GM12878 (cell line): ENCODE measurements around the gene TBXAS1. TPM values are rescaled to one million over a fixed set of nuclear protein-coding genes. Genes with fewer than 3 reads are reported as not detected.

Experiments used
- BCL11A ChIP-seq: IDR thresholded peaks from 2 replicates; pipeline ENCODE4 v1.6.1; 2011; ENCODE audit warnings: low read depth, low read length
- BCL3 ChIP-seq: IDR thresholded peaks from 2 replicates; pipeline ENCODE4 v1.6.1; 2011; ENCODE audit warnings: borderline replicate concordance, low read depth, mild to moderate bottlenecking, moderate library complexity, low read length; ENCODE audit not compliant: insufficient read depth, poor library complexity, severe bottlenecking
- BRCA1 ChIP-seq: IDR thresholded peaks from 2 replicates; pipeline ENCODE4 v1.6.1; 2011; ENCODE audit warnings: low read depth, low read length, improper control_type of control experiment
- CHD4 ChIP-seq: fragments of 200-600 bp; sonication (generic); IDR thresholded peaks from 2 replicates; pipeline ENCODE4 v1.6.1; 2016; ENCODE audit warnings: mild to moderate bottlenecking
- HDAC2 ChIP-seq: fragments of 200-600 bp; sonication (generic); IDR thresholded peaks from 2 replicates; pipeline ENCODE4 v1.6.1; 2017
- IRF5 ChIP-seq: fragments of 450-650 bp; IDR thresholded peaks from 2 replicates; pipeline ENCODE4 v1.6.1; 2017; ENCODE audit warnings: borderline replicate concordance
- MTA2 ChIP-seq: fragments of 450-650 bp; IDR thresholded peaks from 2 replicates; pipeline ENCODE4 v1.6.1; 2016; ENCODE audit warnings: low read depth, mild to moderate bottlenecking, moderate library complexity
- PAX8 ChIP-seq: fragments of 450-650 bp; IDR thresholded peaks from 2 replicates; pipeline ENCODE4 v1.6.1; 2017; ENCODE audit warnings: mild to moderate bottlenecking, moderate library complexity
- PBX3 ChIP-seq: IDR thresholded peaks from 2 replicates; pipeline ENCODE4 v1.6.1; 2011; ENCODE audit warnings: mild to moderate bottlenecking, low read depth, low read length, moderate library complexity; ENCODE audit not compliant: insufficient replicate concordance
- POLR2AphosphoS2 ChIP-seq: IDR thresholded peaks from 2 replicates; pipeline ENCODE4 v1.6.1; 2011; ENCODE audit warnings: low read depth, mild to moderate bottlenecking, low read length, improper control_type of control experiment, moderate library complexity
- SIN3A ChIP-seq: IDR thresholded peaks from 2 replicates; pipeline ENCODE4 v1.6.1; 2012; ENCODE audit warnings: low read depth, low read length, improper control_type of control experiment
- SREBF1 ChIP-seq: IDR thresholded peaks from 2 replicates; pipeline ENCODE4 v1.6.1; 2012; ENCODE audit warnings: mild to moderate bottlenecking, low read length
- ZNF622 ChIP-seq: fragments of 450-650 bp; IDR thresholded peaks from 2 replicates; pipeline ENCODE4 v1.6.1; 2017; ENCODE audit warnings: mild to moderate bottlenecking, inconsistent platforms
- ZNF687 ChIP-seq: fragments of 450-650 bp; IDR thresholded peaks from 2 replicates; pipeline ENCODE4 v1.6.1; 2017; ENCODE audit warnings: mild to moderate bottlenecking, moderate library complexity
- polyA plus RNA-seq, 11 experiments: library from polyadenylated mRNA; depleted of rRNA in 4 of 11; unstranded in 6 of 11; stranded (reverse) in 5 of 11; fragments of >200 nt; fragmentation: Nextera tagmentation in 4 of 11; fragmentation: Illumina TruSeq in 1 of 11; extraction: Ambion mirVana in 4 of 11; extraction: Trizol in 1 of 11; gene quantifications; 1 replicate in 1 of 11; 2 replicates in 10 of 11; pipeline versions ENCODE4 v1.2.1 to v1.2.3, GENCODE V29; 2011 to 2016; ENCODE audit warnings: inconsistent platforms in 2 of 11, missing spikeins in 2 of 11, low read depth in 1 of 11
- total RNA-seq, 4 experiments: library from RNA; depleted of rRNA in 3 of 4; stranded (reverse); fragments of >200 nt in 3 of 4; fragmentation: Illumina TruSeq in 1 of 4; extraction: Trizol in 1 of 4; gene quantifications; 2 replicates each; pipeline versions ENCODE4 v1.2.1 to v1.2.3, GENCODE V29; 2013 to 2021
- TF ChIP-seq, protein P1 (sequence below): IDR thresholded peaks from 2 replicates; pipeline ENCODE4 v1.6.1; 2012; ENCODE audit warnings: low read depth, low read length, improper control_type of control experiment
- TF ChIP-seq, protein P2 (sequence below): IDR thresholded peaks from 2 replicates; pipeline ENCODE4 v1.6.1; 2011; ENCODE audit warnings: borderline replicate concordance, low read depth, mild to moderate bottlenecking, moderate library complexity, mixed read lengths, low read length; ENCODE audit not compliant: insufficient read depth; ENCODE audit errors: extremely low read length

Gene TBXAS1
- total and polyA plus RNA-seq, 10 of the 15 experiments (the other 5 are each of a cell fraction or from before 2014, with no cell fraction given): 1.5 to 32.7 (median 16.3) TPM

GRCh38 chr7:139915864-139916716 is 87.0 kb downstream of the TBXAS1 start (continued):
- TF ChIP-seq IRF5 (no peak), SREBF1 (no peak), PBX3 (no peak), MTA2 (peak; percentile 70), BCL3 (peak; percentile 77), SIN3A (no peak), PAX8 (no peak), CHD4 (0 out of 2 replicates have a peak, but pooled peaks have one; percentile 68), HDAC2 (no peak), ZNF687 (no peak), POLR2AphosphoS2 (no peak), BRCA1 (no peak), BCL11A (peak; percentile 80), ZNF622 (no peak)
- TF ChIP-seq, protein P1, sequence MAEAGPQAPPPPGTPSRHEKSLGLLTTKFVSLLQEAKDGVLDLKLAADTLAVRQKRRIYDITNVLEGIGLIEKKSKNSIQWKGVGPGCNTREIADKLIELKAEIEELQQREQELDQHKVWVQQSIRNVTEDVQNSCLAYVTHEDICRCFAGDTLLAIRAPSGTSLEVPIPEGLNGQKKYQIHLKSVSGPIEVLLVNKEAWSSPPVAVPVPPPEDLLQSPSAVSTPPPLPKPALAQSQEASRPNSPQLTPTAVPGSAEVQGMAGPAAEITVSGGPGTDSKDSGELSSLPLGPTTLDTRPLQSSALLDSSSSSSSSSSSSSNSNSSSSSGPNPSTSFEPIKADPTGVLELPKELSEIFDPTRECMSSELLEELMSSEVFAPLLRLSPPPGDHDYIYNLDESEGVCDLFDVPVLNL: no peak
- TF ChIP-seq, protein P2, sequence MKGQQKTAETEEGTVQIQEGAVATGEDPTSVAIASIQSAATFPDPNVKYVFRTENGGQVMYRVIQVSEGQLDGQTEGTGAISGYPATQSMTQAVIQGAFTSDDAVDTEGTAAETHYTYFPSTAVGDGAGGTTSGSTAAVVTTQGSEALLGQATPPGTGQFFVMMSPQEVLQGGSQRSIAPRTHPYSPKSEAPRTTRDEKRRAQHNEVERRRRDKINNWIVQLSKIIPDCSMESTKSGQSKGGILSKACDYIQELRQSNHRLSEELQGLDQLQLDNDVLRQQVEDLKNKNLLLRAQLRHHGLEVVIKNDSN: no peak
